Raji (cell line): ENCODE measurements around the gene ARHGAP24.

ENCODE experiments used
- POLR2A ChIP-seq: IDR thresholded peaks from 2 replicates; pipeline ENCODE4 v1.6.1; 2011; ENCODE audit warnings: low read depth, low read length, control low read depth; ENCODE audit not compliant: insufficient read depth

ARHGAP24 gene

DNA sequence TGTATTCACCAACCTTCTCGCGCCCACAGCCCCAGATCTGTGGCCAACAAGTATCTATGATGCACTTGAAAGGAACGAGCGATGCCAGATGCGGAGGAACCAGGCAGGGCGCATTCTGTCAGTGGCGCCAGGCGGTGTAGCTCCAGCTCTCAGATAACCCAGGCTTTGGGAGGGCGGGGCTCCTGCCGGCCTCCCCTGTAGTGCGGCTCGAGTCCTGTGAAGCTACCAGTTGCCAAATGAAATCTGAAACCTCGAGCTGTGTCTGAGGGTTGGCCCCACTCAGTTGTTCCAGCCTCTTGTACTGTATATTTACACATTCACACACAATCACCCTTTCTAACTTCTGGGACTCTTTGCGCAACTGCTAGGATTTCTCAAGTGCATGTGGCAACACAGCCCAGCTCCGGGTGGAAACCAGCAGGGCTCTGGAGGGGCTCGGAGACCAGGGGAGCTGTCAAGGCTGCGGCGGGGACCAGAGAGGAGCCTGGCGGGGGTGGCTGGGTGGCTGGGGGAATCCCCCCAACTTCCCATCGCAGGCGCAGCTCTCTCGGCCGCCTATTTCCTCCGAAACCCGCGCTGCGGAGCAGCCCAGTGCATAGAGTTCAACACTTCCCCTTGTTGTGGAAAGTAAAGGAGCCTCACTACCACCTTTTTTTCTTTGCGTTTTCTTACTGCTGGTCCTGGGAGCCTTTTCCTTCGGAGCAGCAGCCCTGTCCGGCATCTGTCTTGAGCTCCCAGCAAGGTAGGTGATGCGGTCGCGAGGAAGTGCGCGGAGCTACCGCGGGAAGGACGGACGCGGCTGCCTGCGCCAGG lies at the start of gene ARHGAP24:
ARHGAP24 (plus strand) TSS at position 333 of the 813 bp plus-strand sequence.
- no peak for TF ChIP-seq POLR2A

DNA sequence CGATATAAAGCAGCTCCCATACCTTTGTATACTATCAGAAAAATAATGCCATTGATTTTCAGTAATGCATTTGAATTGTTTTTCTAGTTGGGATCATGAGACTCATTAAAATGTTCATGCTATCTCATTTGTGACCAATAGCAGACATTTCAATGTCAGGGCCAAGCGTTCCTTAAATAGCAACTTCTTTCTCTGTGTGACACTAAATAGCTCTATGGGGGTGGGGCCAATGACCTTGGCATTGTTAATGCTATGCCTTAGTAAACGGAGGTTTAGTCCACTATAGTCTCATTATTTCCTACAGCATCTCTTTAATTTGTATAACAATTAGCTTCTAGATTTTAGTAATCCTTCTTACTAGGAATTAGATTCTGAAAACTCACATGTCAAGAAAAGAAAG lies 48.6 kb upstream of the ARHGAP24 start:
- TF ChIP-seq POLR2A: no peak

DNA sequence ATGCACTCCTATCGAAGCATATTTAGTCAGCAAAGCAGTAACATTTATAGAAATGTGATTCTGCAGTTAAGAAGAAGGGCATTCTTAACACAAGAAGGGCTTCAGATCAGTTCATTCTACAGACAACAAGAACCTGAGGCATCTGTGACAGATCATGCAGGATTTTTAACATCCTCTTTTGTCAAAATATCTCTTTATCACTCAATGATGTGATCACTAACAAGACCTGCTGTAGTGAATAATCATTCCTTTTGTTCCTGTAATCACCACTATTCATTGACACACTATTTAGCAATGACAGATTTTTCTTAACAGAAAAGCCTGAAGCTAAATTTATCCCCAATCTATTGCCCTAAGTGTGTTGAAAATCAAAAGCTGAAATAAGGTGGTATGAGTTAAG lies 47.8 kb upstream of the ARHGAP24 start:
- no peak for TF ChIP-seq POLR2A

DNA sequence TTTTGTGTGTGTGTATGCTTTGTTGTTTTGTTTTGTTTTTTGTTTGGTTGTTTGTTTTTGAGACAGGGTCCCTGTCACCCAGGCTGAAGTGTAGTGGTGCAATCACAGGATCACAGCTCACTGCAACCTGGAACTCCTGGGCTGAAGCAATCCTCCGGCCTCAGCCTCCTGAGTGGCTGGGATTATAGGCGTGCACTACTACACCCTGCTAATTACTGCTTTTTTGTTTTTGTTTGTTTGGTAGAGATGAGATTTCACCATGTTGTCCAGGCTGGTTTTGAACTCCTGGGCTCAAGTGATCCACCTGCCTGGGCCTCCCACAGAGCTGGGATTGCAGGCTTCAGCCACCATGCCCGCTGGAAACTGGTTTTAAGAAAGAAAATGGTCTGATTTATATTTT lies 44.7 kb upstream of the ARHGAP24 start:
- no peak for TF ChIP-seq POLR2A

DNA sequence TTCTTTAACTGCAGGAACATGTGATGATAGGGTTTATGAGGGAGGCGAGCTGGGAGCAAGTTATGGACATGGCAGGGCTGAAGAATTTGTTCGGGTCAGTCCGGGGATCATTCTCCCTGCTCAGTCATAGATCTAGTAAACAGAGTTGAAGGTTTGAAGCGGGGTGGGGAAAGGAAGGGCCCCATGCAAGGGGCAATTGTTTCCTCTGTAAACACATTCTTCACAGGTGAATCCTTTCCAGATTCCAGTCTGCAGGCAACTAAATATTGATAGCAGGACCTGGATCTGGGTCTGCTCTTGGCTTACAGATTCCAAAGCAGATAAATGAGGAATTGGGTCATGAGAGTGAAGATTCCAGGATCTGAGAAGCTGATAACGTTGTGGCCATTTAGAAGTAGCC lies 44.3 kb upstream of the ARHGAP24 start:
- no peak for TF ChIP-seq POLR2A

DNA sequence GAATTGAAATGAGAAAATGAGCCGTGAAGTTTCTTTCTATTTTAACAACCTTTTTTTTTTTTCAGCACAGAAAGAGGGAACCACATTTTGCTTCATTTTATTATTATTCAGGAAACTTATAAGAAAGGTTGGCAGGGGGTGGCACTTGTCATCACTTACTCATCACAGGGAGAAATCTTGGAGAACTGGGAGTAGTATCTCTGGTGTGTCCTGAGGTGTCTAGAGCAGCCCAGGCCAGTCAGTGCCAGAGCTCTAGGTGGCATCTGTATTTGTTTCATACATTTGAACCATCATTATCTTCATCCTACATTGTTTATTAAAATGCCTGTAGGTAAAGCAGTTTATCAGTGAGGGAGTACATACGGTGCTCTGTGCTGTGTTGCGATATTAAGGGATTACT lies 43.8 kb upstream of the ARHGAP24 start:
- TF ChIP-seq POLR2A: no peak

DNA sequence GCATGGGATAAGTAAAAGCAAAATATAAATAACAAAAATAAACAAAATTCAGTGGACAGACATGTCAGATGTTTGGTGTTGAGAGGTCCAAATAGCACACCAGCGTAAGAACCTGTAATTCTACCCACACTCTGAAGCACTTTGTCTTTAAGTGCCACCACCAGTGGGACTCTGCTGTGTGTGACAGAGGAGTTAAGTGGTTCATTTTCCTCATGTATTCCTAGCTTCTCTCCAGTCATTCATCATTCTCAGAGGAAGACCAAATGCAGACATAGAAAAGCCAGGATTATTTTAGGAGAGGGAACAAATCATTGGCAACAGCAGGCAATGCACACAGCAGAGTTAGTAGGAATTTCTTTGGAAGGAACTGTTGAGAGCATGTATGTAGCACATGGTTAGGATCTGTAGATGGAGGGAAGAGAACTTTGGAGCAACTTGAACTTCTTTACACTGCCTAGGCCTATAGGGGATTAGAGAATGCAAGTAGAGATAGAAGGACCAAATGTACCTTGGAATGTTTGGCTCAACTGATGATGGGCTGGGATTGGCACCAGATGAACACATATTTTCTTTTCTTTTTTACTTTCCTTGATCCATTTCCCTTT lies 43.0 kb upstream of the ARHGAP24 start:
- no peak for TF ChIP-seq POLR2A

DNA sequence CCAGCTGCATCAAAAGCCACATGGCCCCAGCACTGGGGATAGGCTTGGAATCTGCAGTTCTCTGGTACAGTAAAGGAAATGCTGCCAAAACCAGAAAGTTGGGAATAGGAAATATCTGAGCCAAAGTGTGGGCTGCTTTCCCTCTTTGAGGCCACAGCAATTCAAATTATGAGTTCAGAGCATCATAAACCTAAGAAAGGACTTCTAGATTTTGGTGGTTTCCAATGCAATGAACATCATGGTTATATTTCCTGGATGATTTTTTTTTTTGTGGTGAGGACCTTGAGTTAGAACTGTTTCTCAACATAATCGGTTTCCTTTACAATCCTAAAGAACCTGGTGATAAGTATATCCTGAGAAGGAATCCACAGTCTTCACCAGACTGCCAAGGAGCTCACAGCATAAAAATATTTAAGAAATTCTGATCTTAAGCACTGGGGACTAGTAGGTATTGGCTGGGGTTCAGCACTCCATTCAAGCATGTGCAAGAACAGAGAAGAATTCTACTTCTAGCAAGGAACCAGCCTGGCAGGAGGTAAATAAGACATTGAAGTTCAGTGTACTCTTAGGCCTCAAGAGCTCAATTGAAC lies 29.8 kb upstream of the ARHGAP24 start:
- TF ChIP-seq POLR2A: no peak

DNA sequence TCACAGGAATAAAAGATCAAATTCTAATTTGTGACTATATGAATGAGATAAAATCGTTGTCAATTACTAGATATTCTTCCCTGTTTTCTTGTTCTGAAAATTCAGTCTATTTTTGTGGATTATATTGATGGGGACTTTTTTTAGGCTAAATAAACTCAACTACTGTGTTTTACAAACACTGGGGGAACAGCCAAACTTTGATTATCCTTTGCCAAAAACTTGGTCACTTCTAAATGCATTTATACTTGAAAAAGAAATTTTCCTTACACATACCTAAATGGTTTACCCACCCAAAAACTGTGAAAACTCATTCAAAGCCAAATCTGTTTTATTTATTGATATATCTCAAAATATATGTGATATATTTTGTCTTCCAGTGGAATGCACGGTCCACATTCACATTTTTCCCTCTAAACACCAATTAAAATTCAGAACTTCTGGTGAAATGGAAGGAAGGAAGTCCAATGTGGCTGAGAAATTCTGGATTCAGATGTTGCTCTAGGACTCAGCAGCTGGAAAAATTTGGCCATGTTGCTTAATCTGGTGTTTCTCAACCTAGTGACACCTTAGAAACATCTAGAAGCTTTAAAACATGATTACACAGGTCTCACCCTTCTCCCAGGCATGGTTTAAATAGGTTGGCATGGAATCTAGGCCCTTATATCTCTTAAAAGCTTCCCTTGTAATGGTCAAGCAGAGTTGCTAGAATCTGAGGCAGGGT lies 28.6 kb upstream of the ARHGAP24 start:
- TF ChIP-seq POLR2A: no peak

DNA sequence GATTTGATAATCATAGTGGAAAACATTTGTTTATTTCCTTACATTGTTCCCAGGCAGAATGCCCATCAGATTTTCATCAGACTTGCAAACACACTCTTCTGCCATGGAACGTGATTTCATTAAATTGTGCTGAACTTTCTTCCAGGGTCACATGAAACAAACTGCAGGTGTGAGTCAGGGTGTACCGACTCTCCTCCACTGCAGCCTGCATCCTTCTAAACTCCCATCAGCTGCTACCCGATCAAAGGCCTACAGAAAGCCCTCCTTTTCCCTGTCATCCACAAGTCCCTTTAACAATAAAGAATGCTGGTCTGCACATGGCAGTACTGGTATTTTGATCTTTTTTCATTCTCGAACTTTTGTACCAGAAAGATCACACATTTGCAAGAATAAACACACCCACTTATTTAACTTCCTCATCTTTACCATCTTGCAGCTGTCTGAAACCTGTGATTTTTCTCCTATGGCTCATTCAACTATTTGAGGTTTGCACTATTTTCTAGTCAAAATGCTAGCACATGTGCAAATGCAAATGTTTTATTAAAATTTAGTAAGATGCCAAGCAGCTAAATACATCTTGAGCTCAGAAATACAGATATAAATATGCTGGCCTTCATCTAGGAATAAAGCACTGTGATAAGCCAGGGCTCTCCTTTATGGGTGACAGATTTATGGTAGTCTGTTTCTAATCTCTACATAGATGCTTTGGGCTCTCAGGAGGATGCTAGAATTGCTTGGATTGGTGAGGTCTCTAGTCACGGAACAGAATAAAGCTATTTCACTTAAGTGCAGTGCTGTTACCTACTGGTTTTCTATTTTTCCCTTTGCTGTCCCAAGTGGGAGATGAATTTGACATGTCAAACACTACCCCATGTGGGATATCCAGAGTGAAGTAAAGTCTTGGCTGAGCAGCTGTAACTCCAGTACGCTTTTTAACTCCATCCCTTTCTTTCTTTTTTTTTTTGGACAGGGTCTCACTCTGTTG lies 25.8 kb upstream of the ARHGAP24 start:
- no peak for TF ChIP-seq POLR2A

DNA sequence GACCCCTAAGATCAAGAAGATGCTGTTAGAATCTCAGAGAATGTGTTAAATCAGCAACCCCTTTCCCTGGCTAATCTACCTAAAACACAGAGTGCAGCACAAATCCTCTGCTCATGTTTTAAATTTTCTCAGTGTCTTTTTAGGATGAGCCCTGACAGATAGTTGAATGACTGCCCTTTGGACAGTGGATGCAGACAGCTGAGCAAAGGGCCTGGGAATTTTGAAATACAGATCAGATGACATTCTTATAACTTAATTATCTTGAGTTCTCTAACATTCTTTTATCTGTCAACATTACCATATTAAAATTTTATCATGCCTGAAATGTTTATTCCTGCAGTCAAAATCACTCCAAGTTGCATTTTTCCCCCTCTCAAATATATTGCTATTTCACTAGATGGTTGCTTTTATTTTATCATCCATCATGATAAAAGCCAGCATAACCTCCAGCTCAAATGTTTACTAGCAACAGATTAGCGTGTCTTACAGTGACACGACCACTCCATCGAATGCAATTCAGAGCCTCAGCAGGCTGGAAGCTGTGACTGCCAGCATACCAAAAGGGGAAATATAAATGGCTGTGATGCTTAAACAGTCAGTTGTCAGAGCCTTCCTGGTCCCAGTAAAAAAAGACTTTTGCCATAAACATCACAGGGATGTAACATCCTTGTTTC lies 22.8 kb upstream of the ARHGAP24 start:
- no peak for TF ChIP-seq POLR2A

DNA sequence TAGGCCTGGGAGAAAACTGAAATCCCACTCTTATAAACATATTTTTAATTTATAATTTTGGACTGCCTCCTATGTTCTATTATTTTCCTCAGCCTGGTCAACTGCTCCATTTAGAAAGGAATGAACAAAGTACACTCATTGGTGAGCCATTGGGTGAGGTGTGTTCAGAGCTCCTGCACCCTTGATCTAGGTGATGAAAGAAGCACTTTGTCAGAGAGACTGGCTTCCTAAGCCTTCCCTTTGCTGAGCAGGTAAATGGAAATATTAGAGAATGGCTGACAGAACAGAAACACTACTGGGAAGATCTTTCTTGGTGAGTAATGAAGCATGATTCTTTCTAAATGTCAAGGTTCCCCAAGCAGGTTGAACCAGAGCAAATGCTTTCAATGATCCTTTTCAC lies 19.0 kb upstream of the ARHGAP24 start:
- TF ChIP-seq POLR2A: no peak

DNA sequence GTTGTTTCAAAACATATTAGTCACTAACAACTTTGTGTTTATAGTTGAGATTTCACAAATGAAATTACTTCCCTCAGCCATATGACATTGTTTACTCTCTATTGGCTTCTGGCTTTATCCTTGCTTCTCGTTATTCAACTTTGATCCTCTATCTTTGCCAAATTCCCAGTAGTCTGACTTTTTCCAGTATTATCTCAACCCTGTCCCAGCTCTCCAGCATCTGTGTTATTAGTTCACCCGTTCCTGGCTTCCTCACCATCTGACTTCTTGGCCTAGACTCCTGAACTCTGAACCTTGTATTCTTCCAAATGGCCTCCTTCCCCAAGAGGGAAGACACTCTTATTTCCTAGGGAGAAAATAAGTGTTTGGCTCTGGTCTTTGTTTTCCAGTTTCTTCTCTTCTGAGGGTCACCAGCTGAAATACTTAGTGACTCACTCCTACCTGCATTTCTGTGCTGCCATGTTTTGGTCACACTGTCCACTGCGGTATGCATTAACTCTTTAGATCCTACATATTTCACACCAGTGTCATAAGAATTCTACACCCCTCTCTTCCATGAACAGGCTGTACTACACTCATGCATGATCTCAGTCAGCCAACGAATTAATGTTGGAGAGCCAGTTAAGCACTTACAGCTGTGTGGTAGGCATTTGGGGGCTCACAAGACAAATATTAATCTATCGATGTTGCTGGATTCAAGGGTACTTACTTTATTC lies 17.0 kb upstream of the ARHGAP24 start:
- no peak for TF ChIP-seq POLR2A

DNA sequence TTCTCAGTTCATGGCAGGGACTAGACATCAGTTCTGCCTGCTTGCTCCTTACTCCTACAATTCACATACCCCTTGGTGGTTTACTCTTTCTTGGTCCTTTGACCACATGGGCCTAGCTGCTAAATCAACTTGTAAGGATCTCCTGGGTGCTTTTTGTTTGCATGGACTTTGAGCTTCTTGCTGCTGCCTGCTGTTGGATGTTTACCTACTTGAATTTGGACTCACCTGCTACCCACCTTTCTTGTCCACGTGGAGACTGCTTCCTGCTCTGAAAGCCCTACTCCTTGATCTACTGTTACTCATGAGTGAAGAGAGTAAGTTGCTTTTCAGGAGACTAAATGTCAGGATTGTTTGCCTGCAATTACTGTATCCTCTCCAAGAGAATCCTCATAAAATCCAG lies 15.2 kb upstream of the ARHGAP24 start:
- no peak for TF ChIP-seq POLR2A

DNA sequence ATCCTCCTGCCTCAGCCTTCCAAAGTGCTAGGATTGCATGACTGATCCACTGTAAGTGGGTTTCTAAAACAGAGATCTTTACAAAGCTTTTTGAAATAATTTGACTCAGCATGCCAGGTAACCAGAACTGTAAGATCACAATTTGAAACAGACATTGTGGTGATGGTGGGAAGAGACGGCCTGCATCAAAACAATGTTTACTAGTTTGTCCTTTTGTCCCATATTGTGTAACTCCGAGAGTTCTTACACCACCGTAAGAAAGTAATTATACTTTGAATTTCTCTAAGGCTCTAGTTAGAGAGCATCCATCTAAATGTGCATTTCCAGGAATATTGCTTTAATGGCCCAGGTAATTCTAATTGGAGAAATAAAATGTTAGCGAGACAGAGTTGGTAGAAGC lies 594 bp upstream of the ARHGAP24 start:
- no peak for TF ChIP-seq POLR2A
